ENCODE measurements around the gene GARIN3. TPM values are rescaled to one million over a fixed set of nuclear protein-coding genes. Genes with fewer than 3 reads are reported as not detected.

GARIN3 gene
- total RNA-seq, 1 experiment from 2014 or later = not detected

GRCh38 chr5:157159209-157159751, 6.8 kb downstream of the GARIN3 start:
- intact Hi-C loops (cut with micrococcal nuclease; ENCODE audit: unreplicated experiment) = no loop called here
- no peaks in the 10 kb centered on the region for H3K27me3 ChIP-seq (replicated peaks; ENCODE audit: insufficient read depth, low read depth, low read length, poor library complexity)
- DNase-seq (ENCODE audit: low spot score) = no peak
- no TSS peak for BruUV-seq (replicated peaks)
- H3K9me3 ChIP-seq (ENCODE audit: low read depth, low read length, poor library complexity, severe bottlenecking) = no peaks in the 10 kb centered on the region
- ChIA-PET CTCF (no interaction called here), POLR2A (ENCODE audit: low non-redundant PET) (no interaction called here)
- H3K27ac ChIP-seq (ENCODE audit: low read depth, low read length, poor library complexity, severe bottlenecking) = no peak overlapping the region
- no peak for TF ChIP-seq CTCF (conservative IDR thresholded peaks at IDR 0.05; ENCODE audit: low read depth, low read length)
- TF ChIP-seq EZH2 (IDR thresholded peaks at IDR 0.05; ENCODE audit: borderline replicate concordance, low read depth, low read length, poor library complexity, severe bottlenecking) = no peak
- no peaks in the 10 kb centered on the region for H3K4me1 ChIP-seq (ENCODE audit: insufficient read depth, low read length, poor library complexity, severe bottlenecking)
- no peaks in the 10 kb centered on the region for H3K36me3 ChIP-seq (ENCODE audit: insufficient read depth, low read length, poor library complexity, severe bottlenecking)
- H3K4me3 ChIP-seq (ENCODE audit: low read depth, low read length, poor library complexity, severe bottlenecking) = no peak overlapping the region

GRCh38 chr5:157157293-157157891, 8.7 kb downstream of the GARIN3 start:
- H3K36me3 ChIP-seq (ENCODE audit: insufficient read depth, low read length, poor library complexity, severe bottlenecking) = no peaks in the 10 kb centered on the region
- H3K4me3 ChIP-seq (ENCODE audit: low read depth, low read length, poor library complexity, severe bottlenecking) = no peak overlapping the region
- TF ChIP-seq EZH2 (IDR thresholded peaks at IDR 0.05; ENCODE audit: borderline replicate concordance, low read depth, low read length, poor library complexity, severe bottlenecking) = no peak
- no peak for TF ChIP-seq CTCF (conservative IDR thresholded peaks at IDR 0.05; ENCODE audit: low read depth, low read length)
- H3K27me3 ChIP-seq (replicated peaks; ENCODE audit: insufficient read depth, low read depth, low read length, poor library complexity) = no peaks in the 10 kb centered on the region
- no peak overlapping the region for H3K27ac ChIP-seq (ENCODE audit: low read depth, low read length, poor library complexity, severe bottlenecking)
- no peaks in the 10 kb centered on the region for H3K9me3 ChIP-seq (ENCODE audit: low read depth, low read length, poor library complexity, severe bottlenecking)
- ChIA-PET CTCF (no interaction called here), POLR2A (ENCODE audit: low non-redundant PET) (no interaction called here)
- no TSS peak for BruUV-seq (replicated peaks)
- no peaks in the 10 kb centered on the region for H3K4me1 ChIP-seq (ENCODE audit: insufficient read depth, low read length, poor library complexity, severe bottlenecking)
- intact Hi-C loops (cut with micrococcal nuclease; ENCODE audit: unreplicated experiment) = no loop called here
- DNase-seq (ENCODE audit: low spot score) = no peak

GRCh38 chr5:157155297-157155696, 10.8 kb downstream of the GARIN3 start:
- DNase-seq (ENCODE audit: low spot score) = no peak
- no TSS peak for BruUV-seq (replicated peaks)
- H3K27me3 ChIP-seq (replicated peaks; ENCODE audit: insufficient read depth, low read depth, low read length, poor library complexity) = no peaks in the 10 kb centered on the region
- no peak overlapping the region for H3K4me3 ChIP-seq (ENCODE audit: low read depth, low read length, poor library complexity, severe bottlenecking)
- ChIA-PET POLR2A (ENCODE audit: low non-redundant PET) (no interaction called here), CTCF (no interaction called here)
- H3K9me3 ChIP-seq (ENCODE audit: low read depth, low read length, poor library complexity, severe bottlenecking) = no peaks in the 10 kb centered on the region
- no peaks in the 10 kb centered on the region for H3K36me3 ChIP-seq (ENCODE audit: insufficient read depth, low read length, poor library complexity, severe bottlenecking)
- TF ChIP-seq EZH2 (IDR thresholded peaks at IDR 0.05; ENCODE audit: borderline replicate concordance, low read depth, low read length, poor library complexity, severe bottlenecking) = no peak
- TF ChIP-seq CTCF (conservative IDR thresholded peaks at IDR 0.05; ENCODE audit: low read depth, low read length) = no peak
- no peak overlapping the region for H3K27ac ChIP-seq (ENCODE audit: low read depth, low read length, poor library complexity, severe bottlenecking)
- intact Hi-C loops (cut with micrococcal nuclease; ENCODE audit: unreplicated experiment) = no loop called here
- H3K4me1 ChIP-seq (ENCODE audit: insufficient read depth, low read length, poor library complexity, severe bottlenecking) = no peaks in the 10 kb centered on the region

Measured in A673 (cell line).